NK-92 (cell line): ENCODE results near the gene HDHD3.
"Not testable (repeated sequence)": the region's sequence is repeated elsewhere in the genome, so short reads cannot be mapped to it uniquely, and the experiment has no call there.

Source experiments
- DNase-seq: peaks from one replicate; lab custom pipeline; 2025; ENCODE audit not compliant: unreplicated experiment; lab: John Stamatoyannopoulos, UW

The HDHD3 gene

GRCh38 chr9:113376634-113377567 lies at the start of gene HDHD3:
HDHD3 (minus strand) TSS chr9:113376986; CDS start chr9:113374354, 2,632 bp downstream.
- DNase-seq = no peak

- no peak for DNase-seq
Observed at GRCh38 chr9:113425072-113425471, 48.3 kb upstream of the HDHD3 start.

GRCh38 chr9:113421726-113422125 lies 44.9 kb upstream of the HDHD3 start:
- no peak for DNase-seq

- DNase-seq = no peak
Observed at GRCh38 chr9:113417370-113417769, 40.6 kb upstream of the HDHD3 start.

GRCh38 chr9:113416149-113416721 lies 39.4 kb upstream of the HDHD3 start:
- DNase-seq = no peak

GRCh38 chr9:113410207-113410864 lies 33.5 kb upstream of the HDHD3 start, which contains the start of the genes C9orf43 and POLE3:
C9orf43 (plus strand) TSS chr9:113410747; CDS start chr9:113413494, 2,747 bp downstream.
POLE3 (minus strand) TSS chr9:113410675; CDS start chr9:113410293, 382 bp downstream.
- DNase-seq = peak; percentile 48

GRCh38 chr9:113409883-113410206 lies 33.1 kb upstream of the HDHD3 start:
- no peak for DNase-seq

- DNase-seq = no peak
Observed at GRCh38 chr9:113409481-113409880, 32.7 kb upstream of the HDHD3 start.

- not testable (repeated sequence) for DNase-seq
Observed at GRCh38 chr9:113406873-113407511, 30.2 kb upstream of the HDHD3 start.

GRCh38 chr9:113406353-113406752 lies 29.6 kb upstream of the HDHD3 start:
- not testable (repeated sequence) for DNase-seq

- DNase-seq = no peak
Observed at GRCh38 chr9:113403646-113404045, 26.9 kb upstream of the HDHD3 start.

GRCh38 chr9:113401027-113401792 lies 24.4 kb upstream of the HDHD3 start, which contains the start of gene ALAD:
ALAD (minus strand) TSS chr9:113401284; CDS start chr9:113393559, 7,725 bp downstream.
- DNase-seq = peak; percentile 90

- no peak for DNase-seq
Observed at GRCh38 chr9:113399646-113400200, 22.9 kb upstream of the HDHD3 start.

GRCh38 chr9:113398796-113399195 lies 22.0 kb upstream of the HDHD3 start:
- no peak for DNase-seq

GRCh38 chr9:113397203-113397631 lies 20.4 kb upstream of the HDHD3 start:
- no peak for DNase-seq

GRCh38 chr9:113395000-113395861 lies 18.4 kb upstream of the HDHD3 start:
- DNase-seq = no peak

- DNase-seq = no peak
Observed at GRCh38 chr9:113393281-113393680, 16.5 kb upstream of the HDHD3 start.

- DNase-seq = no peak
Observed at GRCh38 chr9:113391917-113392316, 15.1 kb upstream of the HDHD3 start.
